Astrocyte of the spinal cord (primary cell): ENCODE data around the gene TGM3.

Experiments used
- DNase-seq: peaks from one replicate; pipeline ENCODE4 v3.0.0; 2011; ENCODE audit warnings: low read depth, low spot score
- H3K4me3 ChIP-seq: 2 replicates; pipeline ENCODE4 v1.5.1; 2011; ENCODE audit warnings: low read depth, mild to moderate bottlenecking, low read length, moderate library complexity
- CTCF ChIP-seq: IDR thresholded peaks from 2 replicates; pipeline ENCODE4 v1.5.1; 2012; ENCODE audit warnings: low read depth, mild to moderate bottlenecking, low read length, inconsistent platforms
- in situ Hi-C: cut with HindIII; loops from 2 replicates; pipeline ENCODE4 v1.10.0; 2017; ENCODE audit warnings: low sequenced_read_pairs

The TGM3 gene

DNA sequence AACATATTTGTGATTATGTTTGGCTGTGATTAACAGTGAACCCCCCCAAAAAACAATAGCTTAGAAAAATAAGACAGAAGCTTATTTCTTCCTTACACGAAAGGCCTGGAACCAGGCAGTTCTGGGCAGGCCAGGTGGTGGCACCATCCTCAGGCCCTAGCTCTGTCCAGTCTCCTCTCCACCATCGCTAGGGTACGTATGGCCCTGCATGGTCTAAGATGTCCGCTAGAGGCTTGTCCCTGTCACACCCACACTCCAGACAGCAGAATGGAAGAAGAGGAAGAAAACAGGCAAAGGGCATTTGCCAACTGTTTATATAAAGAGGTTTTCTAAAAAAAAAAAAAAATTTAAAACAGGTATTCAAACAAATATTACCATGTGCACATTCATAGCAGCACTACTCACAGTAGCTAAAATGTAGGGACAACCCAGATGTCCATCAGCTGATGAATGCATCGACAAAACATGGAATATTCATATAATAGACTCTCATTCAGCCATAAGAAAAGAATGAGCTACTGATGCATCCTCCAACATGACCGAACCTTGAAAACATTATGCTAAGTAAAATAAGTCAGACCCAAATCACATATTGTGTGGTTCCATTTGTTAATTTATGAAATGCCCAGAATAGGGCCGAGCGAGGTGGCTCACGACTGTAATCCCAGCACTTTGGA lies 6.7 kb downstream of the TGM3 start:
- in situ Hi-C loops, result no loop called here
- no peak overlapping the region for H3K4me3 ChIP-seq
- no peak for TF ChIP-seq CTCF
- DNase-seq, result no peak

DNA sequence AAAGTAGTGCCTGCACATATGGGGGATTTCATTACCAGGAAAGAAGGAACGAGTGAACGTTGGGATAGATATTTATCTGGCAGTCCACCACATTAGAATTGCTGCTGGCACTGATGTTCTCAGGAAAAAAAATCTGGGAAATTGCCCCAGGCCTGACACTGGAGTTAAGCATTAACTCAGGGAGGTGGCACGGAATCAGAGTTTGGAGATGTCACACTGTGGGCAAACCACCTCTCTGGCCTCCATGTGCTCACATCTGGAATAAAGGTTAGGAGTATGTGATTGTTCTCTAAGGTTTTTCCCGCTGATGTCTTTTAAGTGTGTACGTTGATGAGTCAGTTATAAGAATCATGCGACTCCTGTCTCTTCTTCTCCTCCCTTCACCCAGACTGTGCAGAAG lies 7.9 kb downstream of the TGM3 start:
- no peak for TF ChIP-seq CTCF
- no peak overlapping the region for H3K4me3 ChIP-seq
- no peak for DNase-seq
- in situ Hi-C loops, result no loop called here

- TF ChIP-seq CTCF, result no peak
- no peak overlapping the region for H3K4me3 ChIP-seq
- in situ Hi-C loops, result no loop called here
- no peak for DNase-seq
Observed at GRCh38 chr20:2304180-2304579, 8.4 kb downstream of the TGM3 start.

- H3K4me3 ChIP-seq, result no peak overlapping the region
- TF ChIP-seq CTCF, result no peak
- DNase-seq, result no peak
- in situ Hi-C loops, result no loop called here
Observed at GRCh38 chr20:2305029-2305428, 9.2 kb downstream of the TGM3 start.

GRCh38 chr20:2305479-2305878 lies 9.7 kb downstream of the TGM3 start:
- DNase-seq, result no peak
- in situ Hi-C loops, result no loop called here
- TF ChIP-seq CTCF, result no peak
- no peak overlapping the region for H3K4me3 ChIP-seq

DNA sequence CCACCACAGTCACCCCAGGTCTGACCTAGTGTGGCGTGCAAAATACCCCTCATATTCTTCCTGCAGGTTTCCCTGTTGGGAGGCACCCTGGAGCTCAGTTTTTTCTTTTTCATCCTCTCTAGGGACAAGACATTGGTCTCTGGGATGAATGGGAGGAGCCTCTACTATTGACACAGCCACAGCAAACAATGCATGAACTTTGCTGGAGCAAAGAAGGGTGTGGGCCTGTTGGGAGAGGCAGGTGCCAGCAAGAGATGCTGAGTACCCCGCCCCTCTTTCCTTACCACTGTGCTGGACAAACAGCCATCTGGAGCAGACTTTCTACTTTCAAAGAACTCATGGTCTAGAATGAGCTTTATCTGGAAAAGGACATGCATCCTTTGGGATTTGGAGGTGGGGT lies 10.1 kb downstream of the TGM3 start:
- no peak for TF ChIP-seq CTCF
- no peak for DNase-seq
- H3K4me3 ChIP-seq, result no peak overlapping the region
- in situ Hi-C loops, result no loop called here
